Dendritic cell treated with granulocyte-macrophage colony-stimulating factor and Interleukin-4, amounts not matched to agents 40 ng/mL and 50 ng/mL, for 4 days (primary cell): Measurements from ENCODE around the gene LGALS7.
"Not testable (repeated sequence)": the region's sequence is repeated elsewhere in the genome, so short reads cannot be mapped to it uniquely, and the experiment has no call there.

Experiments used
- H3K27ac Mint-ChIP-seq: one replicate; pipeline ENCODE4 v1.8.0; 2022; ENCODE audit warnings: mild to moderate bottlenecking, mixed read lengths
- H3K27me3 Mint-ChIP-seq: one replicate; pipeline ENCODE4 v1.8.0; 2022; ENCODE audit warnings: mild to moderate bottlenecking, mixed read lengths
- H3K36me3 Mint-ChIP-seq: one replicate; pipeline ENCODE4 v1.8.0; 2022; ENCODE audit warnings: low read depth, mixed read lengths
- H3K4me1 Mint-ChIP-seq: one replicate; pipeline ENCODE4 v1.8.0; 2022; ENCODE audit warnings: low read depth, mixed read lengths
- H3K4me3 Mint-ChIP-seq: one replicate; pipeline ENCODE4 v1.8.0; 2022; ENCODE audit warnings: mild to moderate bottlenecking, moderate library complexity, mixed read lengths
- H3K9me3 Mint-ChIP-seq: one replicate; pipeline ENCODE4 v1.8.0; 2022; ENCODE audit warnings: mixed read lengths
- intact Hi-C: fragments of 100-400 bp; cut with micrococcal nuclease; formaldehyde crosslinking; loops from one replicate; pipeline ENCODE4 v1.15.0; 2022

Gene LGALS7

GRCh38 chr19:38773469-38774177 is at the start of gene LGALS7:
LGALS7 (minus strand) TSS chr19:38773517; CDS start chr19:38773492, 25 bp downstream.
- Mint-ChIP-seq H3K4me3 (no peak within 1 kb of the TSS), H3K4me1 (peaks cover 9% of the 10 kb centered on the region), H3K27me3 (peaks cover under 1% of the 10 kb centered on the region)

GRCh38 chr19:38821230-38821825 is 48.0 kb upstream of the LGALS7 start:
- H3K4me3 Mint-ChIP-seq, H3K27me3 Mint-ChIP-seq, H3K4me1 Mint-ChIP-seq, H3K27ac Mint-ChIP-seq, intact Hi-C loops: not testable (repeated sequence)
- Mint-ChIP-seq H3K36me3 (peaks cover 92% of the 10 kb centered on the region), H3K9me3 (peaks cover 17% of the 10 kb centered on the region)

More at GRCh38 chr19:38773469-38774177, at the start of gene LGALS7:
- no peaks in the 10 kb centered on the region for H3K9me3 Mint-ChIP-seq
- no peak within 1 kb of the TSS for H3K27ac Mint-ChIP-seq
- intact Hi-C loops: no loop called here
- H3K36me3 Mint-ChIP-seq: no peaks in the 10 kb centered on the region

GRCh38 chr19:38819231-38819920 is 46.1 kb upstream of the LGALS7 start:
- Mint-ChIP-seq H3K4me3 (no peak overlapping the region), H3K9me3 (peaks cover 17% of the 10 kb centered on the region), H3K27me3 (no peaks in the 10 kb centered on the region), H3K36me3 (peaks cover 89% of the 10 kb centered on the region), H3K4me1 (peaks cover 6% of the 10 kb centered on the region), H3K27ac (no peak overlapping the region)
- intact Hi-C loops: no loop called here

- H3K27me3 Mint-ChIP-seq: no peaks in the 10 kb centered on the region
- no peak overlapping the region for H3K27ac Mint-ChIP-seq
- H3K9me3 Mint-ChIP-seq: no peaks in the 10 kb centered on the region
- H3K4me1 Mint-ChIP-seq: peaks cover 6% of the 10 kb centered on the region
- intact Hi-C loops: no loop called here
- H3K4me3 Mint-ChIP-seq: no peak overlapping the region
- H3K36me3 Mint-ChIP-seq: peaks cover 67% of the 10 kb centered on the region
These were observed 43.8 kb upstream of the LGALS7 start for GRCh38 chr19:38817081-38817480.

GRCh38 chr19:38816131-38816750 is 42.9 kb upstream of the LGALS7 start:
- Mint-ChIP-seq H3K4me1 (peaks cover 6% of the 10 kb centered on the region), H3K4me3 (no peak overlapping the region), H3K27ac (no peak overlapping the region), H3K9me3 (no peaks in the 10 kb centered on the region), H3K36me3 (peaks cover 59% of the 10 kb centered on the region), H3K27me3 (no peaks in the 10 kb centered on the region)
- intact Hi-C loops: no loop called here

GRCh38 chr19:38815059-38816001 is 42.0 kb upstream of the LGALS7 start:
- Mint-ChIP-seq H3K36me3 (peaks cover 50% of the 10 kb centered on the region), H3K27ac (no peak overlapping the region), H3K27me3 (no peaks in the 10 kb centered on the region), H3K4me3 (no peak overlapping the region), H3K4me1 (peaks cover 6% of the 10 kb centered on the region), H3K9me3 (no peaks in the 10 kb centered on the region)
- intact Hi-C loops: no loop called here

- H3K27ac Mint-ChIP-seq, H3K4me1 Mint-ChIP-seq, H3K27me3 Mint-ChIP-seq, H3K9me3 Mint-ChIP-seq, intact Hi-C loops, H3K4me3 Mint-ChIP-seq: not testable (repeated sequence)
- peaks cover 39% of the 10 kb centered on the region for H3K36me3 Mint-ChIP-seq
These were observed 40.6 kb upstream of the LGALS7 start for GRCh38 chr19:38813932-38814331.

GRCh38 chr19:38813323-38813722 is 40.0 kb upstream of the LGALS7 start:
- no peaks in the 10 kb centered on the region for H3K9me3 Mint-ChIP-seq
- H3K36me3 Mint-ChIP-seq: peaks cover 36% of the 10 kb centered on the region
- no peak overlapping the region for H3K27ac Mint-ChIP-seq
- H3K27me3 Mint-ChIP-seq: no peaks in the 10 kb centered on the region
- intact Hi-C loops: no loop called here
- H3K4me1 Mint-ChIP-seq: peaks cover 6% of the 10 kb centered on the region
- no peak overlapping the region for H3K4me3 Mint-ChIP-seq

- Mint-ChIP-seq H3K27ac (no peak within 1 kb of the TSS), H3K9me3 (no peaks in the 10 kb centered on the region), H3K4me1 (peaks cover 6% of the 10 kb centered on the region), H3K4me3 (no peak within 1 kb of the TSS), H3K36me3 (peaks cover 32% of the 10 kb centered on the region), H3K27me3 (no peaks in the 10 kb centered on the region)
- intact Hi-C loops: no loop called here
These were observed 39.6 kb upstream of the LGALS7 start, which contains the start of gene LGALS4 for GRCh38 chr19:38812841-38813320. LGALS4 (minus strand) TSS chr19:38812945; CDS start chr19:38812886, 59 bp downstream.

GRCh38 chr19:38812009-38812840 is 38.9 kb upstream of the LGALS7 start:
- Mint-ChIP-seq H3K27me3 (no peaks in the 10 kb centered on the region), H3K9me3 (no peaks in the 10 kb centered on the region), H3K36me3 (peaks cover 25% of the 10 kb centered on the region), H3K4me1 (peaks cover 6% of the 10 kb centered on the region), H3K27ac (no peak overlapping the region), H3K4me3 (no peak overlapping the region)
- intact Hi-C loops: no loop called here

GRCh38 chr19:38809592-38810252 is 36.4 kb upstream of the LGALS7 start:
- H3K27me3 Mint-ChIP-seq: no peaks in the 10 kb centered on the region
- intact Hi-C loops: no loop called here
- H3K9me3 Mint-ChIP-seq: no peaks in the 10 kb centered on the region
- H3K36me3 Mint-ChIP-seq: peaks cover under 1% of the 10 kb centered on the region
- H3K4me3 Mint-ChIP-seq: no peak overlapping the region
- H3K4me1 Mint-ChIP-seq: peaks cover 5% of the 10 kb centered on the region
- H3K27ac Mint-ChIP-seq: no peak overlapping the region

GRCh38 chr19:38808741-38809140 is 35.4 kb upstream of the LGALS7 start:
- Mint-ChIP-seq H3K4me1 (peaks cover 5% of the 10 kb centered on the region), H3K4me3 (no peak overlapping the region), H3K27ac (no peak overlapping the region), H3K36me3 (no peaks in the 10 kb centered on the region), H3K27me3 (no peaks in the 10 kb centered on the region), H3K9me3 (no peaks in the 10 kb centered on the region)
- intact Hi-C loops: no loop called here
